K562 treated with DMSO at 1 percent for 48 hours (cell line): Measurements from ENCODE around the gene MMS19. TPM values are rescaled to one million over a fixed set of nuclear protein-coding genes. Genes with fewer than 3 reads are reported as not detected.

Experiments used
- total RNA-seq: library from RNA; unstranded; fragments of 300-600 nt; gene quantifications from 2 replicates; pipeline ENCODE4 v1.2.3, GENCODE V29; 2022; ENCODE audit warnings: low replicate concordance; ENCODE audit errors: extremely low read depth

MMS19 gene
- total RNA-seq: not detected in 2 replicates

GRCh38 chr10:97498076-97498840, at the start of gene MMS19:
Gene MMS19 (minus strand): TSS chr10:97498422. CDS start chr10:97498384, 38 bp downstream.

GRCh38 chr10:97498841-97499560, 779 bp upstream of the MMS19 start, which contains the start of gene UBTD1:
Gene UBTD1 (plus strand): TSS chr10:97498924. CDS start chr10:97499204, 280 bp downstream.

GRCh38 chr10:97445722-97446639, 52.2 kb downstream of the MMS19 start, which contains the start of the genes EXOSC1 and ZDHHC16:
Gene EXOSC1 (minus strand): TSS chr10:97446006. CDS start chr10:97445985, 21 bp downstream.
Gene ZDHHC16 (plus strand): TSS chr10:97446175. CDS start chr10:97451676, 5,501 bp downstream.

GRCh38 chr10:97425964-97426775, 72.1 kb downstream of the MMS19 start, which contains the start of gene PGAM1:
Gene PGAM1 (plus strand): TSS chr10:97426191. CDS start chr10:97426308, 117 bp downstream.

Other genes with a start within 250 kb of the MMS19 start
- gene ARHGAP19, start 205.8 kb downstream of the MMS19 start, total RNA-seq: not detected in 2 replicates
- gene FRAT1, start 179.2 kb downstream of the MMS19 start, total RNA-seq: not detected in 2 replicates
- not detected in 2 replicates for gene FRAT2, start 163.7 kb downstream of the MMS19 start, total RNA-seq
- not detected in 2 replicates for gene RRP12, start 97.1 kb downstream of the MMS19 start, total RNA-seq
- 259 TPM in 1 of 2 replicates, not detected in the other for gene PGAM1, start 72.2 kb downstream of the MMS19 start, total RNA-seq
- gene EXOSC1, start 52.4 kb downstream of the MMS19 start, total RNA-seq: not detected in 2 replicates
- gene ZDHHC16, start 52.2 kb downstream of the MMS19 start, total RNA-seq: not detected in 2 replicates
- gene UBTD1, start 502 bp upstream of the MMS19 start, total RNA-seq: not detected in 2 replicates
- gene ANKRD2, start 74.4 kb upstream of the MMS19 start, total RNA-seq: not detected in 2 replicates
- not detected in 2 replicates for gene HOGA1, start 86.0 kb upstream of the MMS19 start, total RNA-seq
- not detected in 2 replicates for gene C10orf62, start 91.3 kb upstream of the MMS19 start, total RNA-seq
- gene MORN4, start 135.1 kb upstream of the MMS19 start, total RNA-seq: not detected in 2 replicates
- gene PI4K2A, start 142.2 kb upstream of the MMS19 start, total RNA-seq: not detected in 2 replicates
- gene AVPI1, start 188.8 kb upstream of the MMS19 start, total RNA-seq: not detected in 2 replicates
- not detected in 2 replicates for gene MARVELD1, start 215.3 kb upstream of the MMS19 start, total RNA-seq
- gene ZFYVE27, start 238.7 kb upstream of the MMS19 start, total RNA-seq: not detected in 2 replicates